Activated CD4-positive, alpha-beta T cell treated with anti-CD3 and anti-CD28 coated beads for 24 hours (primary cell): ENCODE data around the gene COA4.

Experiments used
- DNase-seq, 2 donors: peaks; one replicate each; pipeline ENCODE4 v3.0.0-alpha.2; 2020; ENCODE audit warnings: low read depth in 2 of 2

The COA4 gene

DNA sequence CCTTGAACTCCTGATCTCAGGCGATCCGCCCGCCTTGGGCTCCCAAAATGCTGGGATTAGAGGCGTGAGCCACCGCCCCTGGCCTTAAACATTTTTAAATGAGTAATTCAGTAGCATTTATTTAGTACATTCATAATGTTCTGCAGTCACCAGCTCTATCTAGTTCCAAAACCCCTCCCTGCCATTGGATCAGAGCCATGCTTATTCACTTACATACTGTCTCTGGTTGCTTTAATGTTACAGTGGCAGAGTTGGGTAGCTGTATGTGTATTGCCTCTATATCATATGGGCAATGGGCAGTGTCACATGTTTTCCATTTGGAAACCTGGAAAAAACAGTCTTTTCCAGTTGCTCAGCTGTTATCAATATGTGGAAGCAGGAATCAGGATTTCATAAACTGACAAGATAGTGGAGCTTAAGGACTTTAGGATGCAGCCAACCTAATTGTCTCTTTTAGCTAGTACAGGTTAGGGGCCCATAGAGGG, 10.5 kb downstream of the COA4 start:
- no peak for DNase-seq

DNA sequence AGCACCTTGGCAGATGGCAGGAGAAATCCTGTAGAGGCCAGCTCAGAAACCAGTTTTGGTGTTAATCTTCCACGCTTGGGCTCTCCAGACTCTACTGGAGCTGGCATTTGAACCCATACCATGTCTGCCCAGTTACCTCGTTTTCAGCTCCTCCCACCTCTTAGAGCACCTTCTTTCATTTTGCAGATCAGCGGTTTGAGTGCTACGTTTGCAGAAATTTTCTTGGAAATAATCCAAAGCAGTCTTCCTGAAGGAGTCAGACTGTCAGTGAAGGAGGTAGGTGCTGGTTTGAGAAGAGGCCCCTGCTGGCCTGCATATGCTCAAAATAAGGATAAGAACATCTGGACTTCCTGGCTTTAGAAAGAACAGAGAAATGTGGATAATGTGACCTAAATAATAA, 13.7 kb downstream of the COA4 start:
- DNase-seq: no peak

DNA sequence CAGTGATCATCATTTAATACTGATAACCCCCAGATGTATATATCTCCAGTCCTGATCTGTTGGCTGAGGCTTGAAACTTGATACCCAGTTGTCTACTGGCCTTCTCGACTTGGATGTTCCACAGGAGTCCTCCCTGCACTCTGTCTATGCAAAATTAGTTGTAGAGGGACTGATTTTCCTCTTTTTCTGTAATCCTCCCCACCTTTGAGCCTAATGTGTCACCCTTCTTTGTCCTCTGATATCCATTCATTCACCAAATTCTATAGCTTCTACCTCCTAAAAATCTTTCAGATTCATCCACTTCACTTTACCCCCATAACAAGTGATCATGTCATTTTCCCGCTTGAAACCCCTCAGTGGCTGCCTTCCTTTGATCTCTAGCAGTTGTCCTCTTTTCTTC, 16.4 kb downstream of the COA4 start:
- no peak for DNase-seq

DNA sequence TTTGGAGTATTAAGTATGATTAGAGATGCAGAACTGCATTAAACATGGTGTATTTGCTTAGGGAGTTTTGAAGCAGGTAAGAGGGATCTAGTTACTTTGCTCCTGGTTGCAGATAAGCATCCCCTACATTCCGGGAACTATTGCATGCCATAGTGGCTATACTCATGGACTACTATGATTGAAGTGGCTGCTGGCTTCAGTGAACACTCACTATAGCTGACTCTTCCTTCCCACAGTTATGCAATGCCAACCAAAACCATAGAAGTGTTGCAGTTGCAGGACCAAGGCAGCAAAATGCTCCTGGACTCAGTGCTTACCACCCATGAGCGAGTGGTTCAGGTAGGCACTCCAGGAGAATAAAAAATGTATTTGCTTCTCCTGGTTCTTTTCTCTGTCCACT, 17.0 kb downstream of the COA4 start:
- DNase-seq: no peak

DNA sequence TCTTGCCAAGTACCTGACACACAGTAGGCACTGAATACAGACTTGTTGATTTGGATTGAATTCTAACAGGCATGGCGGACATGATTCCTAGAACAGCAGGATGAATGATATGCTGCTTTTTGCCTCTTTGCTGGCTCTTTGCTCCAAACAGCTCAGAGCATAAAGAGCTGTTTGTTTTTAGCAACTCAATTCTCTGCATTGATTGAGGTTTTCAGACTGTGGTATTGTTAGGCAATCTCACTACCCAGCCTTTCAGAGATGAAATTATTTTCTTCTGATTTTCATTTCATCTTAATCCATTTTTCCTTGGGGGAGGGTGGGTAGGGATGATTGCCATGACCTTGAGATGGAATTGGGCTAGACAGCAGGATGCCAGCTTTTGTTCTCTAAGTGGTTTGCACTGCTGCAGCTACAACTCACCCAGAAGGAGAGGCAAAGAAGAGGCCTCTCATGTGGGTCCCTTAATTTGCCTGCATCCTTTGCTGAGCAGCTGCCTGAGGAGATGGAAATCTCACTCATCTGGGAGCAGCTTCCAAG, 20.5 kb downstream of the COA4 start:
- DNase-seq: no peak

DNA sequence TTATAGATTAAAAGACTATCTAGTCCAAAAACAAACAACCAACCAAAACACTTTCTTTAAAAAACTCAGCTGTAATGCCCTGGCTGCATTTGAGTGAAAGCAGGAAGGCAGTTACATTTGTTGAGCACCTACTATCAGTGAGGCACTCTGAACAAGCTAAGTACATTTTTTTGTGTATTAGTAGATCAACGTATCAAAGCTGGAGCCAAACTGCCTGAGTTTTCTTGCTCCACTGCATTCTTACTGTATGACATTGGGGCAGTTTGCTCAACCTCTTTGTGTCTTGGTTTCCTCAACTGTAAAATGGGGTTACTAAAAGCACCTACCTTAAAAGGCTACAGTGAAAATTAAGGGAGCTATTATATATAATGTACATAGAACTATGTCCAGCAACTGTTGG, 22.0 kb downstream of the COA4 start:
- no peak for DNase-seq

DNA sequence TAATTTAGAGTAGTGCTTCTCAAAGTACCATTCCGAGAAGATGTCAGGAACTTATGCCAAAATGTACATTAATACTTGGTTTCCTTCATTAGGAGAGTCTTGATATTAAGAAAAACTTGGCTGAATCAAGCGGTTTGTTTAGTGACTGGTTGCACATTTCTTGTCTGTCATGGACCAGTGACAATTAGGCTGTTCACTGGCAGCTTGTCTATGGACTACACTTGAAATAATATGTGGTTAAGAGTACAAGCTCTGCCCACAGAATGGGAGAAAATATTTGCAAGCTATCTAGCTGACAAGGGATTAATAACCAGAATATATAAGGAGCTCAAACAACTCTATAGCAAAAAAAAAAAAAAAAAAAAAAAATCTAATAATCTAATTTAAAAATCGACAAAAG, 24.6 kb downstream of the COA4 start:
- DNase-seq: no peak

DNA sequence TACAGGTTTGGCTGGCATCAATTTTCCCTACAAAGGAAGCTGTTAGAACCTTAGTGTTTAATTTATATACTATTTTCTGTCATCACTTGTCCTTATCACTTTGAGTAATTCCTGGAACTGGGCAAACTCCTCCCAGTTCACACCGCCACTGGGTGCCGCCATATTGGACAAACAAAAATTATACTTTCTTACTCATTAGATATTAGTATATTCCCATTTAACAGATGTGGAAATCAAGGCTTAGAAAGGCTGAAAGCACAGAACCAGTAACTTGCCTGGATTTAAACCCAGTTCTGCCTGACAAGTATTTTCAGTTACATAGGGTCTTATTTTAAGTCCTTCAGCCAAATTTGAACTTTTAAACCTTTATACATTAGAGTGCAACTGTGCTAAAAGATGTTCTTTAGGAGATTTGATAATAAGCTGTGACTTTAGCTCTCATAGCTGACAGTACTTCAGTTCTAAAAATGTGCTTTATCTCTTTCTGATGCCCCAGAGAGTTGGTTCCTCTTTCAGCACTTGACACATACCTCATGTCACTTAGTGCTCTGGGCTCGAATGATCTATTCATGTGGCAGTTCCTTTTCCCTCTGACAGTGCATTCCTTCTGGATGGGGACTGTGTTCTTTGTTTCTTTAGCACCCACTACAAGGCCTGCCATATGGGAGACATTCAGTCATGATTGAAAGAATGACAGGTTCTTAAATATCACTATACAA, 25.4 kb downstream of the COA4 start:
- no peak for DNase-seq

DNA sequence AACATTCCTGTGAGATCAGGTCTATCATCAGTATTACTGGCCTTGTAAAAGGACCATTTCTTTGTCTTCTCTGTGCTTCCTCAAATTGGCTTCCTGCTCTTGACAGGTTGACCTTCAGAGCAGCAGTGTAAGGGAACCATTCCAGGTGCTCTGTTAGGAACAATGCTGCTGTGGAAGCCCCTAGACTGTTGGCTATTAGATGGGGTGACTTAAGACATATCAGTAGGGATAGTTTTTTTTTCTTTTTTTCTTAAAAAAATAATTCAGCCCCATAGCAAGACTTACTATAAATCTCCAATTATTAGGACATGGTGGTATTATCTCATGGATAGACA, 37.6 kb downstream of the COA4 start:
- DNase-seq: no peak

DNA sequence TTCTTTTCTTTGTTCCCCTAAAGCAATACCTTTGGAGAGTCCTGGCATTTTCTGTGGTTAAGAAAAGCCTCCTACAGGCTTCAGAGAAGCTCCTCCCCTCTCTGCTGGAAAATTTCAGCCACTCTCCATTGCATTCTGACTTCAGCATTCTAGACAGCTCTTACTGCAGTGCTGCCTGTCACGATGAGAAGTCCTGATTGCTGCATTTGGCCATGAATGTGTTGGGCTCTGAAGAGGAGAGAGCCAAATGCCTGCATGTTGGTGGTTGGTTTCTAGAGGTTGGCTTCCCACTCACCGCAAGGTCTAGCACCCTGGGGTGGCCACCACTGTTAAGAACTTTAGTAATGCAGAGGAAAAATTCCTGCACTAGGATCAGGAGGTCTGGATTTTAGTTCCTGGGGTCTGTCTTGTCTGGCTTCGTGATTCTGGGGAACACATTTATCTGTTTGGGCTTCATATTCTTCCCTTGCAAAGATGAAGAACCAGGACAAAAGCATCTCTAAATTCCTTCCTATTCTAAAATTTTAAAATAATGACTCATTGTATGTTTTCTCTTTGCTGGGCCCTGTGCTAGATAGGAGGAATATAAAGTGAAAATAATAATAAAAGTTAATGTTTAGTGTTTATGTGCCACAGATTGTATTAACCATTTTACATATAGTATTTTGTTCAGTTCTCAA, 38.1 kb downstream of the COA4 start:
- DNase-seq: no peak

DNA sequence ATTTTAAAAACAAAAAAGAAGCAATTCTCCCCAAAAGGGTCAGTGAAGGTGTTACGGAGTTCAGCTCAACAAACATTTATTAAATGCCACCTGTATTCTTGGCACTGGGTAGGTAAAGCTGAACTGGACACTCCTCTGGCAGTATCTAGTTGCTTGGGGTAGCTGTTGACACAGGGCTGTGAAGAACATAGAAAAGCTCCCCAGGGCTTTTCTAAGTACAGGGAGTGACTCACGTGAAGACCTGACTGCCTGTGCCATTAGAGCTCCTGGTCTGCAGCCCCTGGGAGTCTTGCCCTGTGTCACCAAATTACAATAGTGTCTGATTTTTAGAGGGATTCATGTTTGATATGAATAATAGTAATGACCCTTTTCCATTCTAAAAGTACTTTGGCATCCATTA, 43.6 kb downstream of the COA4 start:
- no peak for DNase-seq

DNA sequence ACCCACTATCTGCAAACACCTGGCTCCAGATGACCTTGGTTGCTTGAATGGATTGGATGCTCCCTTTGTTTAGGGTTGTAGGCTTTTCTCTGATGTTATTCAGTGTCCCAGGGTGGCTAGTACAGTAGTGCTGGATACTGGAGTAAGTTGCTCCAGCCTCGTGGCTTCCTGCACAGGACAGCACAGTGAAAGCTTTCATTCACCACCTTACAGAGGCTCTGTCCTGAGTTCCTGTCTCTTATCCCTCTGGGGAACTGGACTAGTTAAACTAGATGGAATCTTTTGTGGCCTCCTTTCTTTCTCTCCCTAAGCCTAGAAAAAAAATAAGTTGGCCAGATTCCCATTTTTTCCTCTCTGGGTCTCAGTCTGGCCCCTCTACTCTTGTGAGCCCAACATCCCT, 46.4 kb downstream of the COA4 start:
- no peak for DNase-seq
